Measurements from ENCODE around the gene CLCN6.
A peak's percentile ranks its signal among the peaks of the same experiment; 100 is the strongest.

Gene CLCN6

GRCh38 chr1:11779715-11780379, 26.1 kb upstream of the CLCN6 start:
- DNase-seq (ENCODE audit: low spot score), result no peak

DNA sequence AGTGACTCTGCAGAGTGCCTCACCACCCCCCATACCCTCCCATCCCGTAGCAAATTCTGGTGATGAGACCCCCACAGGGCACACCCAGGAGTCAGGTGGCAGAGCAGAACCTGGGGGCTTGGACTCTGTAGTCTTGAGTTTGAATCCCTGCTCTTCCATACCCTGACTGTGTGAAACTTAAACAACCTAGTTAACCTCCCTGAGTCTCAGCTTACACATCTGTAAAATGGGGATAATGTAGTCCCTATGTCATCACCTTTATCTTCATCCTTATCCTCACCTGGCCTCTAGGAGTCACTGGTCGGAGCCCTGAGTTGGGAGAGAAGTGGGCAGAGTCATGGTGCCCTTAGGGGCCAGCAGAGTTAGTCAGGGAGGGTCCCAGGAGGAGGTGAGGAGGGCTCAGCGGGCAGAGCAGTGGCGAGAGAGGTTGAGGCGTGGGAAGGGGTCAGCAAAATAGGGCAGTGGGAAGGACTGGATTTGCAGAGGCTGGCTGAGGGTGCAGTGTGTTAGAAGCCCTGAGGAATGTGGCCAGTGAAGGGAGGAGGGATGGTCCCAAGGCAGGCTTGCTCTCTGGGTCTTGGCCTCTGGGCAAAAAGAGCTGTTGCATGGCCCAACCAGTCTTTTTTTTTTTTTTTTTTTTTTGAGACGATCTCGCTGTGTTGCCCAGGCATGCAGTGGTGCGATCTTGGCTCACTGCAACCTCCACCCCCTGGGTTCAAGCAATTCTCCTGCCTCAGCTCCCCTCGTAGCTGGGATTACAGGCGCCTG, 25.4 kb upstream of the CLCN6 start:
- DNase-seq (ENCODE audit: low spot score), result no peak

DNA sequence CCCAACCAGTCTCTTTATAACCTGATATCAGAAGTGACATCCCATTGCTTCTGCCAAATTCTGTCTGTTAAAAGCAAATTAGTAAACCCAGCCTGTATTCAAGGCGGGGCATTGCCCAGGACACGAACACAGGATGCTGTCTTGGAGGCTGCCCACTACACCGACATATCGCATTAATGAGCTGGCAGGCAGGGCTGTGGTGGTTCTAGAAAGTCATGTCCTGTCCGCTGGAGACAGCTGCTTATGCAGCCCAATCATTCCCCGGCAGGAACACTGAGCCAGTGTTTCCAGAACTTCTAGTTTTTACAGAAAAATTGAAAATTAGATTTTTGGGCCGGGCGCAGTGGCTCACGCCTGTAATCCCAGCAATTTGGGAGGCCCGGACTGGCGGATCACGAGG, 24.7 kb upstream of the CLCN6 start:
- DNase-seq (ENCODE audit: low spot score), result no peak

DNA sequence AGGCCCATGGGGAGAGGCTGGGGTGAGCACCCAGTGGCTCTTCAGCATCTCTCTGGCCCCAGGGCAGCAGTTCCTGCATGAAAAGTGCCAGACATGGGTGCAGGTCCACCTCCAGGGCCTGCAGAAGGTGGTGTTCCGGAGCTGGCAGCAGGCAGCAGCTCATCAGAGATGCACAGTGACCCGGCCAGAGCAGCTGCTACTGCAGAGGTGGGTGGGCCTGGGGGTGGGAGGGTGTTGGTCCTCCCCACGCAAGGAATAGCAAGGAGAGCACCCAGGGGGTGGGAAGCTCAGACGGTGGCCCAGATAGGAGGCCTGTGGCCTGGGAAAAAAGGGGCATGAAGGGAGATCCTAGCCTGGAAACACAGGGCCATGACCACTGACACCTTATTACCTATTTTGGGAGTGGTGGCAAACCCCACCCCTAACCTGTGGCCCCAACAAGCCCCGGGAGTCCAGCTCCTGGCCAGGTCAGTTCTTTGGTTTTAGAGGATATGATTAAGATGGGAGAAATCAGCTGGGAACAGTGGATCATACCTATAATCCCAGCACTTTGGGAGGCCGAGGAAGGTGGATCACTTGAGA, 23.8 kb upstream of the CLCN6 start:
- no peak for DNase-seq (ENCODE audit: low spot score)

- no peak for DNase-seq (ENCODE audit: low spot score)
These were observed 22.4 kb upstream of the CLCN6 start for GRCh38 chr1:11783556-11783955.

DNA sequence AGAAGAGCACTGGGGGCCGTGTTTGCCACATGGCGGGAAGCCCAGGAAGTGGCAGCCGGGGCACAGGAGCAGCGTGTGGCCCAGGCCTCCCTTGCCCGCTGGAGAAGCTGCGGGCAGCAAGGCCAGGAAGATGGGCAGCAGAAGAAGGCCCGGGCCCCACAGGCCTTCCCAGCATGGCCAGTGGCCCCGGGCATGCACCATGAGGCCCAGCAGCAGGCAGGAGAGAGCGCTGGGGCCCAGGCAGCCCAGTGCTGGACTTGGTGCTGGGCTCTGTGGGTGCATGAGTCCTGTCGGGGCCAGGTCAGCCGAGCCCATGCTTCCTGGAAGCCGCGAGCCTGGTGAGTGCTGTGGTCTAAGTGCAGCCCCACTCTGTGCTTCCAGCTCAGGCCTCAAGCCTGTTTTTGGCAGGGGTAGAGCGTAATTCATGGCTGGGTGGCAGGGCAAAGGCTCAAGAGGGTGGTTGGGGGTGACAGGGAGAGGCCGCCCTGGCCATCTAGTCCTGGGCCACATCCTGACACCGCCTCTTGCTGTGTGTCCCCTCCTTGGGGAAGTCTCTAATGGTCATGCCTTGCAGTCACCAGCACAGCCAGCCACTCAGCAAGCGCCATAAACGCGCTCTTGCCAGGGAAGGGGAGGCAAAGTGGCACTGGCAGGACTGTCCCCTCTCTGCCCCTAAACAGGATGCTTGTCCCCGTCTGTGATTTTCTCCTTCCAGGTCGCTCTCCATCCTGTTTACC, 21.6 kb upstream of the CLCN6 start:
- DNase-seq (ENCODE audit: low spot score), result no peak

GRCh38 chr1:11784993-11785769, 20.8 kb upstream of the CLCN6 start:
- peak; percentile 71 for DNase-seq (ENCODE audit: low spot score)

- DNase-seq (ENCODE audit: low spot score), result no peak
These were observed 19.8 kb upstream of the CLCN6 start for GRCh38 chr1:11786168-11786567.

DNA sequence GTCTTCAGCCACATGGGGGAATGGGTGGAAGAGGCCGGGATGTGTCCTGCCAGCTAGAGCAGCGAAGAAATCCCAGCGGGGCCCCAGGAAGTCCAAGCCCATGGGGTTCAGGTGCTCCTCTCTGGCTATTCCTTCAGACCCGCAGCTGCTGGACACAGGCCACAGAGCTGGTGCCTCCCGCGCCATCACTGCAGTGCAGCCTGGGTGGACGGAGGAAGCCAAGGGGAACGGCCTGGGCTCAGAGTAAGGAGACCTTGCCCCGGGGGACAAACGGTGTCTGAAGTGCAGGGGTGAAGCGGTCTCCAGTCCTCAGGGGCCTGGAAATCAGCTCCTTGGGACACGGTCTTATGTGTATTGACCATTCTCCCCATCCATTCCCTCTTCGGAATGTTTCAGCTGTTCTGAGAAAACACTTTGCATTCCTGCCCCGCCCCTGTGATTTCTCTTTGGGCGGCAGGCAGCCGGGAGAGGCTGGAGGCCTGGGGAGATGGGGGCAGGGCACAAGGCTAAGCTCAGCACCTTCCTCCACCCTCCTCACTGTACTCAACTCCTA, 18.7 kb upstream of the CLCN6 start:
- DNase-seq (ENCODE audit: low spot score), result peak; percentile 87

DNA sequence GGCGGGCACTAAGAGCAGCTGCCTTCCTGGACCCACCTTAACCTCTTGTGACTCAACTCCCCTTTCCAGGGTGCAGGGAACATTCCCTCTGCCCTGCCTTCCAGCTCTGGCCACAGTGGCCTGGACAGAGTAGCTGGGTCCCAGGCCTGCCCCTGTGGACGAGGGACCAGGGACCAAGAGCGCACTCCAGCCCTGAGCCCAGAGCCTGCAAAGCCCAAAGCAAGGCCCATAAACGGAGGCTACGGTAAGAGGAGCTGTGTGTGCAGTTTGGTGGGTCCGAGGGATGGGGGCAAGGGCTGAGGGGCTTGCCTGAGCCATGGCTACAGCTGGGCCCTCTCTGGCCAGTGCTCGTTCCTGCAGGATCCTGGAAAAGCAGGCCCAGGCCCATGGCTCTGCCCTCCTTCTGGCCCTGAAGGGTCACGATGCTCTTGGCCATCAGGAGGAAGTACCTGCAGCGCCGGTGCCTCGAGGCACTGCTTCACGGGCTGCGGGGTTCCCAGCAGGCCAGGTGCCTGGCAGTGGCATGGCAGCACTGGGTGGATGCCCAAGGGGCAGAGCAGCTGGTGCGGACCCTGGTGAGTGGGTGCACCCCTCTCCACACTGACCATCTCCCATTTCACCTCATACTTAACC, 18.1 kb upstream of the CLCN6 start:
- DNase-seq (ENCODE audit: low spot score), result no peak

- DNase-seq (ENCODE audit: low spot score), result no peak
These were observed 17.4 kb upstream of the CLCN6 start for GRCh38 chr1:11788549-11789053.

DNA sequence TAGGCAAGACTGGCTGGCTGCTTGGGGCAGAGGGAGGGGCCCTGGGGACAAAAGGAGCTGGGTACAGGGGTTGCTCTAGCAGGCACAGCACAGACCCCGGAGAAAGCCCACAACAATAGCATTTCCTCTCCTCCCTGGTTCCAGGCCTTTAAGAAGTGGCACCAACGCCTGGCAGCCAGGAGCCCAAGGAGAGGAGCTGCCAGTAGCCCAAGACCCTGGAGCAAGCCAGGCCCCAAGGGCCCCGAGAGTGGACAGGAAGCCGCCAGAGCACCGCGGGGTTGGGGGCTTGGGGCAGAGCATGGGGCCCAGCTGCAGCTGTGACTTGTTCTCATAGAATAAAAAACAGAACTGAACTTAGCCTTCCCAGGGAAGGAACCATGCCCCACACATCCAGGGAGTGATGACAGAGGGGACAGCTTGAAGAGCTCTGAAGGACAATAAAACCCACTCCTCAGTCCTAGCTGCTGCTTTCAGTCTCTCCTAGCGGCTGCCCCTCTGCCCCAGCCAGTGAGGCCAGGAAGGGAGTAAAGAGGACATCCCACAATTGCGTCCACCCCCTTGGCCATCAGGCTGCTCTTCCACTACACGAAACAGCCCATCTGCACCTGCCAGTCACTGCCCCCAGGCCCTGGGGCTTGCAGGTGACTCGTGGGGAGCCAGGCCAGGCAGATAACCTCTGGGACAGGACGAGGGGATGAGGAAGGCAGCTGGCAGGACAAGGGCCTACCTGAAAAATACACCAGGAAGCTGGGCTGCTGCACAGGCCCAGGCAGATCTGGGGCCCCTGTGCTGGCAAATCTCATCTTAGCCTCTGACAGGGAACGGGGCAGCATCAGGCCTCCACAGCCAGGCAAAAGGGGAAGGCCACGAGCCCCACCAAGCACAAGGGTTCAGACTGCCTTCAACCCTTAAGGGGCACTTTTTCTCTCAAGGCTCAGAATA, 16.6 kb upstream of the CLCN6 start:
- DNase-seq (ENCODE audit: low spot score), result no peak

DNA sequence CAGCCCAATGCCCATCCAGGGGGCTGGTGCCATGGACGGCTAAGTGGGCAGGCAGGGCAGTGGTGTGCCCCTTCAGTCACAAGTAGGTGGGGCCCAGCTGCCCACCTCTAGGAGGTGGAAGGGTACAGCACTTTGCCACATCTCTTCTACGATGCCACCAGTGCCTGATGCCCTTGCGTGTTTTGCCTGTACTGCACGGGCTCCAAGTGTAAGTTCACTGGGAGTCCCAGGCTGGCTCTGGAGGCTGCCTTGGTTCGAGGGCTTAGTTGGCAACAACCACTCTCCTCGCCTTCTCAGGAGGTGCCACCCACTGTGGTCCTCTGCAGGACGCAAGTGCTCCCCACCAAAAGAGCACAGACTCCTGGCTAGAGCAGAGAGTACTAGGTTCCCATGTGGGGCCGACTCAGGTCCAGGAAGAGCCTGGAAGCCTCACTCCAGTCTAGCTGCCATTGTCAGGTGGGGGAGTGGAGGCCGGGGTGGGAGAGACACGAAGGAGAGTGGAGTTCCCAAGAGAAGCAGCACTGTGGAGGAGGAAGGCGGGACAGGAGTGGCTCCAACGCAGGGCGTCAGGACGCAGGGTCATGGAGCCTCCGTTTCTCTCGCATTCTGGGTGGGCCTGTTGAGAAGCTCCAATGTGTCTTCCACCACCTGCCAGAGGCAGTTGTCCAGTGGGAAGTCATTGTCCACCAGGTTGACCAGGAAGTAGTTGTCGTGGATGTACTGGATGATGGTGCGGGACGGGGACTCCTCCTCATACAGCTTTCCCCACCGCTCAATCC, 15.7 kb upstream of the CLCN6 start:
- DNase-seq (ENCODE audit: low spot score), result no peak

- peak; percentile 98 for DNase-seq (ENCODE audit: low spot score)
These were observed 14.9 kb upstream of the CLCN6 start for GRCh38 chr1:11790880-11791715.

DNA sequence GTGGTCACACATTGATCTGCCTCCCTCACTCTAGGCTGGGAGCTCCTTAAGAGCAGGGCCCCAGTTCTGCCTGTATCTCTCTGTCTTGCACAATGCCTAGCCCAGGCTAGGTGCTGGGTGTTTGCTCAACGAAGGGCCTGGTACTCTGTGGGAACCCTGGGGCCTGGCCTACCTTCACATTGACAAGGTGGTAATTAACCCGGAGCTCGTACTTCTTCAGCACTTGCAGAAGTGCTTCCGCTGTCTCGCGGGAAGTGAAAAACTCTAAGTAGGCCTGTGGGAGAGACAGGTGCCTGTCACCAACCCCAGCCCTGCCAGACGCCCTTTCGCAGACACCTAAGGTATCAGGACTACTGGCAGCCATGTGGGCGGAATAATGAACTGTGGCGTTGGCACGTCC, 13.9 kb upstream of the CLCN6 start:
- no peak for DNase-seq (ENCODE audit: low spot score)

- no peak for DNase-seq (ENCODE audit: low spot score)
These were observed 12.2 kb upstream of the CLCN6 start for GRCh38 chr1:11793819-11794218.

GRCh38 chr1:11794446-11795237, 11.3 kb upstream of the CLCN6 start:
- DNase-seq (ENCODE audit: low spot score), result no peak
